ENCODE results near the gene ANKRD35. TPM values are rescaled to one million over a fixed set of nuclear protein-coding genes. Genes with fewer than 3 reads are reported as not detected.

ANKRD35 gene
- total RNA-seq, 1 donor from 2014 or later = 2.1 TPM

GRCh38 chr1:145898756-145899155 is 13.1 kb upstream of the ANKRD35 start:
- H3K4me1 Mint-ChIP-seq (ENCODE audit: low read depth, unreplicated experiment) = no peaks in the 10 kb centered on the region
- H3K4me3 Mint-ChIP-seq (ENCODE audit: unreplicated experiment) = no peak overlapping the region
- no peaks in the 10 kb centered on the region for H3K9me3 Mint-ChIP-seq (ENCODE audit: unreplicated experiment)

GRCh38 chr1:145897969-145898368 is 12.3 kb upstream of the ANKRD35 start:
- H3K36me3 Mint-ChIP-seq (ENCODE audit: unreplicated experiment) = no peaks in the 10 kb centered on the region
- no peaks in the 10 kb centered on the region for H3K4me1 Mint-ChIP-seq (ENCODE audit: low read depth, unreplicated experiment)
- TF ChIP-seq CTCF (IDR thresholded peaks at IDR 0.05; ENCODE audit: partially characterized antibody, unreplicated experiment) = no peak
- H3K4me3 Mint-ChIP-seq (ENCODE audit: unreplicated experiment) = no peak overlapping the region
- no peak overlapping the region for H3K27ac Mint-ChIP-seq (ENCODE audit: unreplicated experiment)
- no peak for DNase-seq
- peaks cover 8% of the 10 kb centered on the region for H3K27me3 Mint-ChIP-seq (ENCODE audit: unreplicated experiment)
- H3K9me3 Mint-ChIP-seq (ENCODE audit: unreplicated experiment) = no peaks in the 10 kb centered on the region

More at GRCh38 chr1:145898756-145899155, 13.1 kb upstream of the ANKRD35 start:
- DNase-seq = no peak
- H3K36me3 Mint-ChIP-seq (ENCODE audit: unreplicated experiment) = no peaks in the 10 kb centered on the region
- peaks cover 7% of the 10 kb centered on the region for H3K27me3 Mint-ChIP-seq (ENCODE audit: unreplicated experiment)
- no peak overlapping the region for H3K27ac Mint-ChIP-seq (ENCODE audit: unreplicated experiment)
- TF ChIP-seq CTCF (IDR thresholded peaks at IDR 0.05; ENCODE audit: partially characterized antibody, unreplicated experiment) = no peak

- no peaks in the 10 kb centered on the region for H3K9me3 Mint-ChIP-seq (ENCODE audit: unreplicated experiment)
- H3K36me3 Mint-ChIP-seq (ENCODE audit: unreplicated experiment) = no peaks in the 10 kb centered on the region
- peaks cover 4% of the 10 kb centered on the region for H3K27me3 Mint-ChIP-seq (ENCODE audit: unreplicated experiment)
- no peak for DNase-seq
- H3K27ac Mint-ChIP-seq (ENCODE audit: unreplicated experiment) = no peak overlapping the region
- no peak for TF ChIP-seq CTCF (IDR thresholded peaks at IDR 0.05; ENCODE audit: partially characterized antibody, unreplicated experiment)
- no peak overlapping the region for H3K4me3 Mint-ChIP-seq (ENCODE audit: unreplicated experiment)
- H3K4me1 Mint-ChIP-seq (ENCODE audit: low read depth, unreplicated experiment) = peaks cover 4% of the 10 kb centered on the region
Measured at GRCh38 chr1:145895471-145895870, 9.8 kb upstream of the ANKRD35 start.

GRCh38 chr1:145893306-145894055 is 7.8 kb upstream of the ANKRD35 start:
- Mint-ChIP-seq H3K9me3 (ENCODE audit: unreplicated experiment) (no peaks in the 10 kb centered on the region), H3K4me3 (ENCODE audit: unreplicated experiment) (no peak overlapping the region), H3K27me3 (ENCODE audit: unreplicated experiment) (peaks cover 6% of the 10 kb centered on the region), H3K4me1 (ENCODE audit: low read depth, unreplicated experiment) (peaks cover 4% of the 10 kb centered on the region), H3K27ac (ENCODE audit: unreplicated experiment) (no peak overlapping the region), H3K36me3 (ENCODE audit: unreplicated experiment) (no peaks in the 10 kb centered on the region)
- DNase-seq = no peak
- no peak for TF ChIP-seq CTCF (IDR thresholded peaks at IDR 0.05; ENCODE audit: partially characterized antibody, unreplicated experiment)

GRCh38 chr1:145892486-145893087 is 6.9 kb upstream of the ANKRD35 start:
- Mint-ChIP-seq H3K27me3 (ENCODE audit: unreplicated experiment) (peaks cover 6% of the 10 kb centered on the region), H3K36me3 (ENCODE audit: unreplicated experiment) (no peaks in the 10 kb centered on the region), H3K9me3 (ENCODE audit: unreplicated experiment) (no peaks in the 10 kb centered on the region), H3K4me3 (ENCODE audit: unreplicated experiment) (no peak overlapping the region), H3K27ac (ENCODE audit: unreplicated experiment) (peak overlapping the region; percentile 79), H3K4me1 (ENCODE audit: low read depth, unreplicated experiment) (peaks cover 4% of the 10 kb centered on the region)
- no peak for TF ChIP-seq CTCF (IDR thresholded peaks at IDR 0.05; ENCODE audit: partially characterized antibody, unreplicated experiment)
- no peak for DNase-seq

Measured in glutamatergic neuron (in vitro differentiated cells).